GM18526 (cell line): ENCODE results near the gene SFT2D3.

Experiments used
- POLR2A ChIP-seq: IDR thresholded peaks from 3 replicates; pipeline ENCODE4 v1.6.1; 2011; ENCODE audit not compliant: insufficient read length; ENCODE audit errors: extremely low read depth

Gene SFT2D3

DNA sequence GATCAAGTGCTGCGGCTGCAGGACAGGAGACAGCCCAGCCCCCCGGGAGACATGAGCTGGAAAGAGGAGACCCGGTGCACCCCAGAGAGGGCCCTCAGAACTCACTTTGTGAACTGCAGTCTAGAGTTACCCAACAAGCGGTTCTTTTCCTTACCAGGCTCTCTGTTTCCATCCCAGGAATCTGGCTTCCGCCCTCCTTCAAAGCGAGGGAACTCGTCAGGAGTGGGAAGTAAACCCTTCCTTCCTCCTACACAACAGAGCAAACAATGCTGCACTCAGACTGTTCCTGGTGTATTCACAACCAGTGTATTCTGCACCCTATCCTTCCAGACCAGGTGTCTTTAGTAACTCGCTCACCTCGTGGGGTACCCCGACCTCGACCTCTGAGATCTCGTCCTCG lies 8.0 kb downstream of the SFT2D3 start:
- TF ChIP-seq POLR2A, result no peak

DNA sequence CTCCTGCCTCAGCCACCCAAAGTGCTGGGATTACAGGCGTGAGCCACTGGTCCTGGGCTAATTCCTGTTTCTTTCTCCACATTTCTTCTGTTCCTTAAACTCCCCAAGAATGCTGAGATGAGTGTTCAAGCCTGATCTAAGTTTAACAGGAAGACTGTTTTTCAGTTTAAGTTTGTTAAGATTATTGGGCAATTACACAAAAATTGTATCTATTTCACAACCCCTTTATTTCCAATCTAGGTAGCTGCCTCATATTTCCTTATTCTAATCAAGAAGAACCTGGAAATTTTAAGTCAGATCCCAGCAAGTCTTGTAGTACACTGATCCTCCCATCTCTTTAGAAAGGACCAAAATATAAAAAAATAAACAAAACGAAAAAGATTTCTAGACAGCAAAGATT lies 11.7 kb downstream of the SFT2D3 start:
- no peak for TF ChIP-seq POLR2A

GRCh38 chr2:127713562-127713961 lies 12.3 kb downstream of the SFT2D3 start:
- no peak for TF ChIP-seq POLR2A

DNA sequence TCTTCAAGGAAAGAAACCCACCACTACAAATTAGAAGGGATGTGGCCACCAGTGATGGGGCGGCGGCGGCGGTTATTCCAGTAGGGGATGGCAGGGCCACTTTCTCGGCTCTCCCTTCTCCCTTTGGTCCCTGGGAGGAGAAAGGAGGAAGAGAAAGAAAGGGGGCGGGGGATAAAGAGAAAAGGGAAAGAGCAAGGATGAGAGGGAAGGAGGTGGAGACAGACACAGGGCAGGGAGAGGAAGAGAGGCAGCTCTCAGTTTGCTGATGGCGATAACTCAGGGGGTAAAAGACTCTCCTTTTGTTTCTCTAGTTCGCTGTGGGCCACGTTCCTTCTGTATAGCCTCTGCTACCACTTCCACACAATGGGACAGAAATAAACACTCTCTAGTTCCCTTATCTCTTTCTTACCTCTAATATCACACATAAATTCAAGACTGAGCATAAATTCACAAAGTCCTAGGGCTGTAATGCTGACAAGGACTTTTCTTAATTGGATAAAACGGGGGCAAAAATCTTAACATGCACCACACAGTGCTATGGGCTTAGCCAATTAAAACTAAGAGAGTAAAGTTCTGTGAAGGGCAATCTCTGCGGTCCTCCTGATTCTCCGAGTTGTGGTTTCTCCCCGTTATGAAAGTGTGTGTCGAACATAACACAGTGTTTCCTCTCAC lies 14.6 kb downstream of the SFT2D3 start:
- no peak for TF ChIP-seq POLR2A

GRCh38 chr2:127718271-127718670 lies 17.0 kb downstream of the SFT2D3 start:
- no peak for TF ChIP-seq POLR2A

DNA sequence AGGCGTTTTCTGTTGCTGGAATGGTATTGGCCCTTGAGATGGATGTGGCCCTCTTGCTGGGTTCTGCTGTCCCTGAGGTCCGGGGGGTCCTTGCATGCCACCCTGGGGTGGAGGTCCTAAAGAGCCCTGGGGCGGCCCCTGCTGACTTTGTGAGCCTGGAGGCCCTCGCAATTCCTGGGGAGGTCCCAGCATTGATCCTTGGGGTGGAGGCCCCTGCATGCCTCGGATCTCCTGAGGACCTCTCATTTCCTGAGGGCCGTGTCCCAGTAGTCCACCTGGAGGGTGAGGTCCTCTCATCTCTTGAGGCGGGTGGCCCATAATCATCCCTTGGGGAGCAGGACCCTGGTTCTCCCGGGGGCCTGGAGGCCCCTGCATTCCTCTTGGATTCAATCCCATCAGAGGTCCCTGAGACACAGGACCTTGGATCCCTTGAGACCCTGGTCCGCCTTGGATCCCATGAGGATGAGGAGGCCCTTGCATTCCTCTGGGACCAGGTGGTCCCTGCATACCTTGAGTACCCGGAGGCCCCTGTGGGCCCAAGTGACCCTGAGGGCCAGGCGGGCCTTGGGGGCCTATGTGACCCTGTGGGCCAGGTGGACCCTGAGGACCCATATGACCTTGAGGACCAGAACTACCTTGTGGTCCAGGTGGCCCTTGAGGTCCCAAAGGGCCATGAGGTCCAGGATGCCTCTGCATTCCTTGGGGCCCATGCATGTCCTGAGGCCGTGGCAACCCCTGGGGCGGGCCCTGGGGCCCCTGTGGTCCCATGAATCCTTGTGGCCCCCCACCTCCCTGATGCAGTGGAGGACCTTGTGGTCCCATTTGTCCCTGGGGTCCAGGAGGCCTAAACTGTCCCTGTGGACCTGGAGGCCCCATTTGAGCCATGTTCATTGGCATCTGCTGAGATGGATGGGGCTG lies 18.3 kb downstream of the SFT2D3 start:
- TF ChIP-seq POLR2A, result no peak

DNA sequence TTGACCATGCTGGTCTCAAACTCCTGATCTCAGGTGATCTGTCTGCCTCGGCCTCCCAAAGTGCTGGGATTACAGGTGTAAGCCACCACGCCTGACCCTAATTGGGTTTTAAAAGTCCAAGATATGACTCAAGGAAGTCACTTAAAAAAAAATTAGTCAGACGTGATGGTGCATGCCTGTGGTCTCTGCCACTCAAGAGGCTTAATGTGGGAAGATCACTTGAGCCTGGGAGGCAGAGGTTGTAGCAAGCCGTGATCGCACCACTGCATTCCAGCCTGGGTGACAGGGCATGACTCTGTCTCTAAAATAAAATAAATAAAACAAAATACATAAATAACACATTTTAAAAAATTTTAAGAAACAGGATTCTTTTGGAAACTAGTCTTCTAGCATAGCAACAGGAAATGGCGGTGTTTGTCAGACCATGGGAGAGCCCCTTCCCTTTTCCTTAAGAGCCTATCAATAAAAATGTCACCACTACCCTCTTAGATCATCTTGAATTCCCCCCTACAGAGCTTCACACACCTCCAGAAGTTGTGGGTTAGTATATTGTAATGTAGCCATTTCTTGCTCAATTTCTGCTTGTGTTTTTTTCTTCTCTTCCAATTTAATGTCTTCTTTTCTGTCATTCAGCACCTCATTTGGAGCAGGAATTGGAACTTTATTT lies 20.1 kb downstream of the SFT2D3 start:
- TF ChIP-seq POLR2A, result no peak

DNA sequence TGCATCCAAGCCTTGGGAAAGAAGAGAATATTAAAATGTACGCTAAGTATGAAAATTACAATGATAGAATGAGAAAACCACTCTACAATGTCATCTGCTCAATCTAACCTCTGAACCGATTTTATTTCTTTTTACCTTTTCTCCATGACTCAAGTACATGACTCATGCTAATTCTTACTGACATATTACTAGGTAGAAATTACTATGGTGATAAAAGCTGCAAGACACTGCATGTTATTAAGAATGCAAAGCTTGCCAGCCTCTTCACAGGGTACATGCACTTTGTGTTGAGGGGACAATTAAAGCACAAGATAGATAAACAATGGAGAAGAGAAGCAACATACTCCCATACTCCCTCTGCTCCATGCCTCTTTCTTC lies 20.7 kb downstream of the SFT2D3 start:
- TF ChIP-seq POLR2A, result no peak

DNA sequence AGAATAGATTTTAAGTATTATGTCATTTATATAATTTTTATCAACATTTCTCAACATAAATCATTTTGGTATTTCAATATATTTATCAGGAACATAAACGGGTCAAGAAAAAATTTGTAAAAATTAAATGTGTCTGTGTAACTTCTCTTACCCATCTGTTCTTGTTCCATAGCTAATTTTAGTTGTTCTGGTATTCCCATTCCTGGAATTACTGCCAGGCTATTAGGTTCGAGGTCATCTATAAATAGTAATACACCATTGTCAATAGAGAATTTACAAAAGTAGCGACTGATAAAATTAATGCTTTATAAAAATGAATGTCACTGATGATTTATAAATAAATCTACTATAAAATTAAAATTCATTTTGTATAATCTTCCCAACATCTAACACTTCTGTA lies 21.5 kb downstream of the SFT2D3 start:
- no peak for TF ChIP-seq POLR2A

DNA sequence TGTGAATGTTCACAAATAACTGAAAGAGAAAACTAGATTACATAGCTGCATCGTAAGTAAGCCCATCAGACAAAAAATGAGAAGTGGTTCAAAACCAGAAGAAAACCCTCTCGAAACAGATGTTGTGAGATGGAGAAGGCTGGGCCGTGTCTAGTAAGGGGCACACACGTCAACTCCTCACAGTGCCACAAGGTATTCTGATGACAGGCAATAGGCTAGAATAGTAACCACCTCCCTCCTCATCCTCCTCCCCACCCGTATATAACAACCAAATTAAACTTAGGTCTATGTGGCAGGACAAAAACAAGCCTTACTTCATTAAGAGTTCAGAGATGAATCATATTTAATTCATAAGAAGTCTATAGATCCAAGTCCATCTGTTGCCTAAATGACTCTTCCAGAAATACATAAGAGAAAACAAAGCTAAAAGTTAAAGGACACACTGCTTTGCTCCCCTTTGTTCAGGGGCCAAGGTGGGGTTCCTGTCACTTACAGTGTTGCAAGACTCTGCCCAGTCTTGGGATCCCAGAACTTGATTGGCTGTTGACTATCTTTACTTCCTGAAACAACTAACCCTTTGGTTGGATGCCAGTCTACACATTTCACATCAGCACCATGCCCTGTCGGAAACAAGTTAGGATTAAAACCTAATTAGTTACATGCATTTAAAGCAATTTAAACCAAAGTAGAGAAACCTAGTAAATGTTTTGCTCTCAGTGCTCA lies 25.0 kb downstream of the SFT2D3 start:
- no peak for TF ChIP-seq POLR2A

GRCh38 chr2:127733113-127733815 lies 32.0 kb downstream of the SFT2D3 start:
- TF ChIP-seq POLR2A, result no peak

DNA sequence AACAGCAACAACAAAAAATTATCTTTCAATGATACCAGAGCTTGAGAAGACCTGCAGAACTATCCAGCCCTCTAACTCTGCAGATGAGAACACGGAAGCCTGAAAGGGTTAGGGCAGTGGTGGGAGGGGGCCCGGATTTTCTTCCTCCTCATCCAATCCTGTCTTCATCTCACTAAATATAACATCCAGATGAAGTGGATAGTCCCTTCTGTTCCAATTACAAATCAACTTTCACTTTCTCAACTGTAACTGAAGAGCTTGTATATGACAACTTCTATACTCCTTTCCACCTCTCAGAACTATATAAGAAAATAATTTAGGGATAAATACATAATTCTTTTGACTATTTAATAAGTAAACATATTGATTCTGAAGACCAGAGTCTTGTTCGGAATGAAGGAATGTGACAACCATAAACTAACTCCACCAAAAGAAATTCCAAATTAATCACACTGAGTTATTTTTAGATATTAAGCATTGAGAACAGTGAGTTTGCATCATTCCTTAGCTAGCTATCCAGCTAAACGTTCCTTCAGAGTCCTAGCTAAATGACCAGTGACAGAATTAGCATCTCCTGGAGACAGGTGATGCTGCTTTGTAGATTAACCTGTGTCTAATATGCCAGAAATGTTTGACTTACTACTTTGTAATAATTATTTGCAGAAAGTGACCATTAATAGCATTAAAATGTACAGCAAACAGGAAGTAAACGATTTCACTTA lies 32.7 kb downstream of the SFT2D3 start:
- TF ChIP-seq POLR2A, result no peak

DNA sequence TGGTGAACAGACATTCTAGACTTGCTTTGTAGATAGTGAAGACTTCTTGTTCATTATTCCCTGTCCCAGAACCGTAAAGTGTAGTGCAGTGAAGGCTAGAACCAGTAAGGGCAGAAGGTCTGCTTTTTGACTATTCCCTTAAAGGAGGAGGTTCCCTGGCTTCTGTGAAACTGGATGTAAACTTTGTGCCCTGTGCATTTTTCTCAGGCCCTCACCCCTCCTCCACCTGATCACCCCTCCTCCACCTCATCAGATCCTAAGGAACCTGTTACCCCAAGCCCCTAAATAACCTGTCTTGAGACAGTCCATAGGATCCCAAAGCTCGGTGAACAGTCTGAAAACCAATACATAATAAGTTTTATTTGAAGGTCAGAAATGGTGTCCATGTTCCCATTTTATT lies 33.7 kb downstream of the SFT2D3 start:
- no peak for TF ChIP-seq POLR2A

DNA sequence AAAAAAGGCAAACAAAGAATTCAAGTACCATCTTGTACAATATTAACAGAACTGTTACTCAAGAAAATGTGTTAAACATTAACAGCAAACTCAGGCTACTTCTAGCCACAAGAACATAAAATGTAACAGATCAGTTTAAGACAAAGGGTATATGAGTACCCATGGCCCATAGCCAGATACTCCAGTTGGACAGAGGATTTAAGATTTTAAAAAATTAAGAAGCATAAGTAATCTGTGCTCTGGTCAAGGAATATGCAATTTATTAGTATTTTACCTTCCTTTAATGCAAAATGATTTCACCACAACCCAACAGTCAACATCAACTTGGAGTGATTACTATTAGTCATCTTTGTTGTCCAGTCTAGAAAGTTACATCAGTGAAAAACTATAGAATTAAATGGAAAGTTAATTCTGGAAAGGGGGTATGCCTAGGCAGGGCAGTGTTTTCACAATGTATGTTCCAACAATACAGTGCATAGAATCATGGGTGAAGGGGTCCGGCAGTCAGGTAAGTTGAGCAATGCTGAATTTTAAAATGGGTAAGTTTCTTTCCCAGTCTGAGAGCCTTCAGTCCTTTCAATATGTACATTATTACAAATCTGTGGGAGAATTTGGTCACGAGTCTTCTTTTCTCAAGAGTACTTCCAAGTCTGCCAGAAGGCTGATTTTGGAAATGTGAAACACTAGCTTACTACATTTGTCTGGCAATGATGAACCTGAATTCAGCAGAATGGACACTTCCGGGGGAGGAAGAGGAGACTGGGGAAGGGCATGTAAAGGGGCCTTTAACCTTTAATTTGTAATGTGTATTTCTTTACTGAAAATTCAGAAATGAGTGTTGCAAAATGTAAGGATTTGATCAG lies 34.5 kb downstream of the SFT2D3 start:
- TF ChIP-seq POLR2A, result no peak

- TF ChIP-seq POLR2A, result no peak
Observed at GRCh38 chr2:127737892-127738291, 36.6 kb downstream of the SFT2D3 start.
